Kidney tubule cell (primary cell): ENCODE results near the gene APPBP2.
"Not testable (repeated sequence)": the region's sequence is repeated elsewhere in the genome, so short reads cannot be mapped to it uniquely, and the experiment has no call there.

ENCODE experiments used
- DNase-seq: peaks from one replicate; pipeline ENCODE4 v3.0.0-alpha.2; 2018; ENCODE audit warnings: low spot score

Gene APPBP2

GRCh38 chr17:60525685-60526514, at the start of gene APPBP2:
Gene APPBP2, minus strand, starts transcription at chr17:60526242. Its CDS starts 311 bp downstream, at chr17:60525931.
- peak; percentile 89 for DNase-seq

GRCh38 chr17:60573236-60574051, 47.4 kb upstream of the APPBP2 start:
- DNase-seq = peak; percentile 92

GRCh38 chr17:60565233-60565632, 39.2 kb upstream of the APPBP2 start:
- no peak for DNase-seq

- peak; percentile 77 for DNase-seq
Observed at GRCh38 chr17:60563743-60564142, 37.7 kb upstream of the APPBP2 start.

- peak; percentile 71 for DNase-seq
Observed at GRCh38 chr17:60562421-60562820, 36.4 kb upstream of the APPBP2 start.

GRCh38 chr17:60560860-60561257, 34.8 kb upstream of the APPBP2 start:
- DNase-seq = no peak

GRCh38 chr17:60559995-60560859, 34.2 kb upstream of the APPBP2 start:
- DNase-seq = no peak

- no peak for DNase-seq
Observed at GRCh38 chr17:60559659-60559994, 33.6 kb upstream of the APPBP2 start.

GRCh38 chr17:60557805-60558204, 31.8 kb upstream of the APPBP2 start:
- peak; percentile 27 for DNase-seq

- no peak for DNase-seq
Observed at GRCh38 chr17:60555786-60556185, 29.7 kb upstream of the APPBP2 start.

- peak; percentile 79 for DNase-seq
Observed at GRCh38 chr17:60554377-60554788, 28.3 kb upstream of the APPBP2 start.

- DNase-seq = not testable (repeated sequence)
Observed at GRCh38 chr17:60552255-60552654, 26.2 kb upstream of the APPBP2 start.

- DNase-seq = no peak
Observed at GRCh38 chr17:60548990-60549389, 22.9 kb upstream of the APPBP2 start.

GRCh38 chr17:60545465-60546191, 19.6 kb upstream of the APPBP2 start:
- no peak for DNase-seq

- DNase-seq = no peak
Observed at GRCh38 chr17:60542071-60542470, 16.0 kb upstream of the APPBP2 start.

- no peak for DNase-seq
Observed at GRCh38 chr17:60540460-60540859, 14.4 kb upstream of the APPBP2 start.

- no peak for DNase-seq
Observed at GRCh38 chr17:60539807-60540206, 13.8 kb upstream of the APPBP2 start.

GRCh38 chr17:60538726-60539125, 12.7 kb upstream of the APPBP2 start:
- DNase-seq = no peak

GRCh38 chr17:60535382-60536279, 9.6 kb upstream of the APPBP2 start:
- DNase-seq = no peak

GRCh38 chr17:60534613-60535157, 8.6 kb upstream of the APPBP2 start:
- DNase-seq = peak; percentile 61
